Colonic mucosa (tissue), 4 donors: ENCODE measurements around the gene CEACAM8. TPM values are rescaled to one million over a fixed set of nuclear protein-coding genes. Genes with fewer than 3 reads are reported as not detected.
A peak's percentile ranks its signal among the peaks of the same experiment; 100 is the strongest.
"Not testable (repeated sequence)": the region's sequence is repeated elsewhere in the genome, so short reads cannot be mapped to it uniquely, and the experiment has no call there.

Source experiments
- DNase-seq: peaks from one replicate; pipeline ENCODE4 v3.0.0-alpha.2; 2020
- H3K27ac ChIP-seq: fragments of 200-600 bp; one replicate; pipeline ENCODE4 v1.8.0; 2021
- H3K27me3 ChIP-seq: fragments of 200-600 bp; one replicate; pipeline ENCODE4 v1.8.0; 2021
- H3K36me3 ChIP-seq: fragments of 200-600 bp; one replicate; pipeline ENCODE4 v1.8.0; 2021
- H3K4me1 ChIP-seq: fragments of 200-600 bp; one replicate; pipeline ENCODE4 v1.8.0; 2021; ENCODE audit warnings: mild to moderate bottlenecking
- H3K4me3 ChIP-seq: fragments of 200-600 bp; one replicate; pipeline ENCODE4 v1.8.0; 2021
- H3K9ac ChIP-seq, 2 donors: one replicate each; pipeline ENCODE4 v1.7.0; 2013; ENCODE audit warnings: control low read depth in 2 of 2, low read depth in 2 of 2, low read length in 2 of 2
- H3K9me3 ChIP-seq: fragments of 200-600 bp; one replicate; pipeline ENCODE4 v1.8.0; 2021
- CTCF ChIP-seq: fragments of 200-600 bp; IDR thresholded peaks from one replicate; pipeline ENCODE4 v1.8.0; 2022; ENCODE audit warnings: antibody characterized with exemption, mild to moderate bottlenecking
- intact Hi-C: fragments of 100-400 bp; cut with DNase I; formaldehyde crosslinking; loops from one replicate; pipeline ENCODE4 v1.14.1; 2022
- total RNA-seq, 2 donors: library from RNA; stranded (reverse); fragmentation: NEBNext Ultra II Directional in 1 of 2; extraction: Animal tissue kit (Norgen Biotek cat#: 25700) in 1 of 2; gene quantifications; one replicate each; pipeline ENCODE4 v1.2.1, GENCODE V29; 2021
- donor health status: healthy.
- donor health status: DM: no; HTN: no; CAD: no.
- donor health status: DM: no; HTN: no; CAD: no.

The CEACAM8 gene
- 1 to 10 TPM in 1 of 2 donors, under 1 TPM in 1; 0.85 to 2.3 TPM for total RNA-seq

- intact Hi-C loops = no loop called here
- no peaks in the 10 kb centered on the region for H3K36me3 ChIP-seq
- DNase-seq = no peak
- no peak within 1 kb of the TSS for H3K9ac ChIP-seq
- no peaks in the 10 kb centered on the region for H3K27me3 ChIP-seq
- no peak within 1 kb of the TSS for H3K4me3 ChIP-seq
- no peaks in the 10 kb centered on the region for H3K9me3 ChIP-seq
- no peak for TF ChIP-seq CTCF
- H3K27ac ChIP-seq = no peak within 1 kb of the TSS
- H3K4me1 ChIP-seq = no peaks in the 10 kb centered on the region
Measured at GRCh38 chr19:42594617-42595489, at the start of gene CEACAM8. Gene CEACAM8, minus strand, starts transcription at chr19:42594924. Its CDS starts 96 bp downstream, at chr19:42594828.

DNA sequence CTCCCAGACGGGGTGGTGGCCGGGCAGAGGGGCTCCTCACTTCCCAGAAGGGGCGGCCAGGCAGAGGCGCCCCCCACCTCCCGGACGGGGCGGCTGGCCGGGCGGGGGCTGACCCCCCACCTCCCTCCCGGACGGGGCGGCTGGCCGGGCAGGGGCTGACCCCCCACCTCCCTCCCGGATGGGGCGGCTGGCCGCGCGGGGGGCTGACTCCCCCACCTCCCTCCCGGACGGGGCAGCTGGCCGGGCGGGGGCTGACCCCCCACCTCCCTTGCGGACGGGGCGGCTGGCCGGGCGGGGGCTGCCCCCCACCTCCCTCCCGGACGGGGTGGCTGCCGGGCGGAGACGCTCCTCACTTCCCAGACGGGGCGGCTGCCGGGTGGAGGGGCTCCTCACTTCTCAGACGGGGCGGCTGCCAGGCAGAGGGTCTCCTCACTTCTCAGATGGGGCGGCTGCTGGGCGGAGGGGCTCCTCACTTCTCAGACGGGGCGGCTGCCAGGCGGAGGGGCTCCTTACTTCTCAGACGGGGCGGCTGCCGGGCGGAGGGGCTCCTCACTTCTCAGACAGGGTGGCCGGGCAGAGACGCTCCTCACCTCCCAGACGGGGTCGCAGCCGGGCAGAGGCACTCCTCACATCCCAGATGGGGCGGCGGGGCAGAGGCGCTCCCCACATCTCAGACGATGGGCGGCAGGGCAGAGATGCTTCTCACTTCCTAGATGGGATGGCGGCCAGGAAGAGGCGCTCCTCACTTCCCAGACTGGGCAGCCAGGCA, 44.8 kb upstream of the CEACAM8 start:
- H3K4me3 ChIP-seq, H3K36me3 ChIP-seq, H3K9me3 ChIP-seq, intact Hi-C loops, H3K4me1 ChIP-seq, DNase-seq, H3K27me3 ChIP-seq, H3K27ac ChIP-seq, H3K9ac ChIP-seq: not testable (repeated sequence)

- no peak for DNase-seq
- intact Hi-C loops = no loop called here
- Histone ChIP-seq H3K9ac (no peak overlapping the region), H3K36me3 (no peaks in the 10 kb centered on the region), H3K4me1 (no peaks in the 10 kb centered on the region), H3K27ac (no peak overlapping the region), H3K4me3 (no peak overlapping the region), H3K27me3 (no peaks in the 10 kb centered on the region), H3K9me3 (no peaks in the 10 kb centered on the region)
- no peak for TF ChIP-seq CTCF
Measured at GRCh38 chr19:42635233-42635539, 40.5 kb upstream of the CEACAM8 start.

- intact Hi-C loops = no loop called here
- H3K36me3 ChIP-seq = no peaks in the 10 kb centered on the region
- no peak overlapping the region for H3K27ac ChIP-seq
- no peak overlapping the region for H3K4me3 ChIP-seq
- H3K9ac ChIP-seq = no peak overlapping the region
- no peaks in the 10 kb centered on the region for H3K27me3 ChIP-seq
- no peaks in the 10 kb centered on the region for H3K9me3 ChIP-seq
- TF ChIP-seq CTCF = peak; percentile 53
- no peak for DNase-seq
- H3K4me1 ChIP-seq = no peaks in the 10 kb centered on the region
Measured at GRCh38 chr19:42634409-42635232, 39.9 kb upstream of the CEACAM8 start.

DNA sequence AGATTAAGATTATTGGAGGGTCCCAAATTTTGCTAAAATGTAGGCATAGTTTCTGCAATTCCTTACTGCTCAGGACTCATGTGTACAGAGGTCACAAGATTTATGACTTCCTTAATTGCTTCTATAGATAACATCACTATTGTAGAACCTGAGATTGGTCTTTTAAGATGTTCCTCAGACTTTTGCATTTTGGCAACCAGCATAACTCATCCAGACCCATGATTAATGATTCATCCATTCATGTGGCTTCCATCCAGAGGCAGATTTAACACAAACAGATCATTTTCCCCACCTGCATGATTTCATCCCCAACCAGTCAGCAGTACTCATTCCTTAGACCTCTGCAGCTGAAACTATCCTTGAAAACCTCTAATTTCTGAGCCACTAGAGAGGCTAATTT, 34.5 kb upstream of the CEACAM8 start:
- Histone ChIP-seq H3K27me3 (no peaks in the 10 kb centered on the region), H3K9ac (no peak overlapping the region), H3K27ac (no peak overlapping the region), H3K9me3 (no peaks in the 10 kb centered on the region), H3K36me3 (no peaks in the 10 kb centered on the region), H3K4me1 (no peaks in the 10 kb centered on the region), H3K4me3 (no peak overlapping the region)
- intact Hi-C loops = no loop called here
- no peak for TF ChIP-seq CTCF
- no peak for DNase-seq
